A204.1 (cell line): ENCODE data around the gene SPTSSB.

Experiments used
- FAIRE-seq: peaks from 2 replicates; lab custom pipeline; 2012; peaks lifted over from hg19 to GRCh38; lab: Jason Lieb, UNC

SPTSSB gene

DNA sequence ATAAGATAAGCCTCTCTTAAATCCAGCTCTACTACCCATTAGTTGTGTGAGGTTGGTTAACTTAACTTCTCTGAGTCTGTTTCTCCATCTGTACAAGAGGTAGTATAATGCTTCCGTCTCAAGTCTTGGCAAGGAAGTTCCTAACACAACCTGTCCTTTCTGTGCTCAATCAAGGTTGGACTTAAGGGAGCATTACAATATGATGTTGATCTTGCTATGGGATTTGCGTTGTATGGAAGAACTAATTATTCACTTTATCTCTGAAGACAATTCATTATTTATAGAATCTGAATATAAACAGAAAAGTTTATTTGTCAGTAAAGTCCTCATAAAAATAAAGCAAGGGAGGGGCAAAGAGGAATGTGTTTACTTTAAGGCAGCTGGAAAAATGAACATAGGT is 18.9 kb upstream of the SPTSSB start:
- no peak for FAIRE-seq

DNA sequence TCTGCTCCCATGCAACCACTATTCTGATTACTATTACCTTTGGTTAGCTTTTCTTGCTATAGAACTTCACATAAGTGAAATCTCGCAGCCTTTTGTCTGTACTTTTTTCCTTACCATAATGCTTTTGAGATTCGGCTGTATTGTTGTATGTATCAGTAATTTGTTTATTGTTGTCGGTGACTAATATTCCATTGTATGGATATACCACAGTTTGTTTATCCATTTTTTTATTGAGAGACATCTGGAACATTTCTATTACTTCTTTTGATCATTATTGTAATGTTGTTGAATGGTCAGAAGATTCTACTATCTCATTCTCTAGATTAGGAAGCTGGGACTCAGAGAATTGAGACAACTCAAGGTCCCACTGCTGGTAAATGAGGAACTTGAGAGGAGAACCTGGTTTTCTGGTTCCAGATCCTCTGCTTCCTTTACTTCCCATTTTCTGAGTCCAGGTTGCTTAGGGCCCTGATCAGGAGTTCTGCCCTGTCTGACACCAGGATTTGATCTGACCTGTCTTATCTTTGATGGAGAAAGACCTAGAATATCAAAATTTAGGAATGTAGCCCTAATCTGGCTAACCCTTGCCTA is 18.2 kb upstream of the SPTSSB start:
- no peak for FAIRE-seq

DNA sequence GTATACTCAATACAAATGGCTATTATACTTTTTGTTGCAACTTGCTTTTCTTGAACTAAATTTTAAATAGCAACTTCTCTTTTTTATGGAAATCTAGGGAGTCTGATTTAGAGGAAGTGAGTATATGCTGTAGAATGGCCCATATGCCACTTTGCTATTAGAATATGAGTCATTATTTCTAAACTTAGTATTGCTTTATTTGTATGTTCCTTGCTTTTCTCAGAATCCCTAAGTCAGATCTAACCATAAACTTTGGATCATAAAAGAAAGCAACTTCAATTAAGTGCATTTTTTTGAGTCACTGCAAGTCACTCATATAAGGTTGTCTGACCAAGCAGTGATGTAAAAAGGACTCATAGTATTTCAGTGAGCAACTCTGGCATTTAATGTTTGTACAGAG is 17.5 kb upstream of the SPTSSB start:
- FAIRE-seq = no peak

DNA sequence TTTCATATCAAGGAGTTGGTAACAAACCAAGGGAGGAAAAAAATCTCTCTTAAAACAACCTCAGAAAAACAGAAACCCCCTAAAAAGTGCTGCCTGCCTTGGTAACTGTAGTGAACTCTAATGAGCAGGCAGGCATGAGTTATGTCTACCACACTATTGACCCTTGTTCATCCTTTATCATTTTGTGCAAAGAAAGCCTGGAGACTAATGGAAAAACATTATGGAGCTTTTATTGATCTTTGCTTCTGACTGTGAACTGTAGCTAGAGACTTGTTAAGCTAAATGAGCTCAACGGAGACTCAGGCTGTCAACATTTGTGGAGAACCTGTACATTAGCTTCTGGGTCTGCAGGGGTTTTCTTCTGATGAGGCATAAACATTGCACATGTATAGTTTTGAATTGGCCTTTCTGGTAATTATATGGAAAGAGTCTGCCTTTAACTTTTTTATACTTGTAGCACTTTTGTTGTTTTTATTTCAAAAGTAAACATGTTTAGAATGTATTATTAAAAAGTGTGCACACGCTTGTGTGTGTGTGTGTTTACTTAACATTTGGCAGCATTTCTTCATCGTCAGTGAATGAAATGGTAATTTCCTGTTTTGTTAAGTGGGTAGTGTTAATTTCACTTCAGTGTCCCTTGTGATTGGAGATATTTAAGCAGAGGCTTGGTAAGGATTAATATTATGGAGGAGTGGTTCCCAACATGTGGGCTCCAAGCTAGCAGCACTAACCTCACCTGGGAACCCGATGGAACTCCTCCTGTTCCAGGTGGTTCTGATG is 15.9 kb upstream of the SPTSSB start:
- no peak for FAIRE-seq

DNA sequence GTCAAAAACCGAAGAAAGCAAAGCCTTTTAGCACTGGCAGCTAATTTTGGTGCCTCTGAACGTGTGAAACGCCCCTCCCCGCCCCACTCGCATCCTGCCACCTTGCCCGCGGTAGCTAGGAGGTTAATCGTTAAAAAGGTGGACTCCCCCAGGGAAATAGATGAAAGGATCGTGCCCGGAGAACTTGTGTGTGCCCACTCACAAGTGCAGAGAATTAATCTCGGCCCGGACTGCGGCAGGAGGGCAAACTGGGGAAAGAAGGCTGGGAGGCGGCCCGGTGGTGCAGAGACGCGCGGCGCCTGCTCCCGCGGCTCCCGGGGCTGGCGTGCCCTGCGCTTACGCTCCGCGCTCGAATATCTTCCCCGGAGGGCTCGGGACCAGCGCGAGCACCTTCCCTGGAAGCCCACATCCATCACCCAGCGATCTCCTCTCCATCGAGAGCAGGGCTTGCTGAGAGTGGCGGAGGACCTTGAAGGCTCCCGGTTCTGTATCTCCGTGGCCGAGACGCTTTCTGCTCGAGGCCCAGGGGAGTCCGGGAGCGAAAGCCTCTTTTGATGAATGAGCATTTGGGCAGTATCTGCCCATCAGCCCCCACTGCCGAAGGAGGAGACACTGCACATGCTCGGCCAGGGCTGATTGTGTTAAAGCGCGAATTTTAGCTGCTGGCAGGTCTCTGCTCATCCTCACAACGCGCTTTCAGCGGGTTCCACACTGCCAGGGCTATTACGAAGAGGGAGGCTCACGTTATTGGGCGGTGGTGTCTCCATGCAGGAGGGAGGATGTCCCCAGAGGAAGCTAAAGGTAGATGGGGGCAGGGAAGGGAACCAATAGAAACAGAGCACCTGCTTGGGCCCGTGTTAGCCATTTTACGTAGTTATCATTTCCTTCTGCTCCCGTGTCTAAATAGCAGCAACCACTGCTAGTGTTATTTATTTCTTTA is 1.3 kb upstream of the SPTSSB start:
- FAIRE-seq = no peak

DNA sequence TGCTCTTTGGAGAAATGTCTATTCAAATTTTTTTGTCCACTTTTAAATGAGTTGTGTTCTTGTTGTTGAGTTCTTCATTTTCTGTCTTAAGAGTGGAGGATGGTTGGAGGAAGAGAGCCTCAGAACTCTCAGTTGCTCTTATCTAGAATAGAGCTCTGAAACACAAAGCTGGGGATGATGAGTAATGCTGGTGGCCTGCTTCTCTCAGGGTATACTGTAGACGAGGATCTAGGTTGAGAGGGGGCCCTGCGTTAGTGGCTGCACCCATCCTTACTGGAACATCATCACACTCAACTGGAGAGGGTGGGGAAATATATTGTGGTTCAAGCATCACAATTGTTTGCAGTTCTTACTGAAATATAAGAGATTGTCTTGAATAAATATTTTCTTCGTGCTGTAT is 1.8 kb downstream of the SPTSSB start:
- FAIRE-seq = no peak

DNA sequence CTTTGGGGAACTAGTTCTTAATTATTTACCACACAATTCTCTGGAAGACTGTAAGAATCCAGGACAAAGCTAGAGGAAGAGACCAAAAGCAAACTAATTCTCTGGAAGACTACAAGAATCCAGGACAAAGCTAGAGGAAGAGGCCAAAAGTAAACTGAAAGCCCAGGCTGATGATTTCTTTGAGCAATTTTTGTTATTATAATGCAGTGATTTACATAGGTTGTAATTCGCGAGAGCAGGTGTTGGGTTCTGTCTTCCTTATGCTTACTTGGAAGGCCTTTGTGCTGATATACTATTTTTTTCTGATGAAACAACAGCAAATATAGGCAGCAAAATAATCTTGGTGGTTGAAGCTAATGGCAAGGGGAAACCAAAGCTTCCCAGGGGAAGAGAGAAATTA is 5.2 kb downstream of the SPTSSB start:
- no peak for FAIRE-seq

DNA sequence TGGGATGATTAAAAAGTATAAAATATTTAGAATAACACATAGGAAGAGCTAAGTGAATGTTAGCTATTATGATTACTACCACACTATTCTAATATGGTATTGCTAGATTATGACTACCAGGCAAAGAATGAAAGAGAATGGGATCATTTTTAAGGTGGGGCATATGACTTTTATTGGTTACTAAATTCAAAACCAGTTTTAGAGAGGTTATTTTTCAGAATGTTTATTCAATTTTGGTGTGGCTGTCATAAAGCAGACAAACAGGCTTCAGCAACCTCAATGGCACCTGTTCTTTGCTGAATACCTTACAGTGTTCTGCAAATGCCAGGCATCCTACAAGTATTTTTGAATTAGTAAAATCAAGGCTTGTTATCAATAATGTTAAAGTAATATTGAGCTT is 12.8 kb downstream of the SPTSSB start:
- no peak for FAIRE-seq

DNA sequence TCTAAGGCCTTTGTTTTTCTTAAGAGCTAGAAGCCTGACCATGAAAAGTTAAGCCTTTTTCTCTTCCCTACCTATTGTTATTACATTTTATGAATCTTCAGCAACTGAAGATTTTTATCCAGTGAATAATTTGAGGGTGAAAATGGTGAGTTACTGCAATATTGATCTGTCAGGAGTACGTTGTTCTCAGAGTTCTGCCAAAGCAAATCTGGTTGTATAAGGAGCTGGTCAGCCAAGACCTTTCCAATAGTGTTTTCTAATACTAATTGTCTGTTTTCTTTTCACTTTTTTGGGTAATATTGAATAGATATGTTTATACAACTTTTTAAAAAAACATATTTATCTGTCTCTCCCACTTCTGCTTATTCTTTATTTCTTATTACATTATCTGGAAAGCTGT is 15.0 kb downstream of the SPTSSB start:
- FAIRE-seq = no peak

DNA sequence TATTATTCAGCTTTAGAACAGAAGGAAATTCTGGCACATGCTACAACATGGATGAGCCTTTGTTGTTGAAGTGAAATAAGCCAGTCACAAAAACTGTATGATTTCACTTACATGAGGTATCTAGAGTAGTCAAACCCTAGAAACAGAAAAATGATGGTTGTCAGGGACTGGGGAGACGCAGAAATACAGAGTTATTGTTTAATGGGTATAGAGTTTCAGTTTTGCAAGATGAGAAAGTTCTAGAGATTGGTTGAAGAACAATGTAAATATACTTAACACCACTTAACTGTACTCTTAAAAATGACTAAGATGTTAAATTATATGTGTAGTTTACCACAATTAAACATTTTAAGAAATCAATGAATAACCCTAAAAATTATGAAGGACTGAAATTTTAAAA is 15.8 kb downstream of the SPTSSB start:
- FAIRE-seq = no peak

DNA sequence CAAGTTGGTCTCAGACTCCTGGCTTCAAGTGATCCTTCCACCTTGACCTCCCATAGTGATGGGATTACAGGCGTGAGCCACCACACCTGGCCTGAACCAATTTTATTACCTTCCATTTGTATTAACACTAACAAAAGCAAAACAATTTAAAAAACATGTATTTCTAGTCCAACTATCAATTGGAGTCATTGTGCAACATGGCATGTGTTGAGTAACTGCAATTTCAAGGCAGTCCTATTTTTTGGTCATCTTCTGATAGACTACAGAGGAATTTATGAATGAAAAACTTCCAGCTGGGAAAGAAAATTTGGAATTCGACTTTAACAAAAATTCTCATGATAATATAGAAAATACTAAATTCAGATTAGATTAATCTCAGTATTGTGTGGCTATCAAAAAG is 16.8 kb downstream of the SPTSSB start:
- FAIRE-seq = no peak

DNA sequence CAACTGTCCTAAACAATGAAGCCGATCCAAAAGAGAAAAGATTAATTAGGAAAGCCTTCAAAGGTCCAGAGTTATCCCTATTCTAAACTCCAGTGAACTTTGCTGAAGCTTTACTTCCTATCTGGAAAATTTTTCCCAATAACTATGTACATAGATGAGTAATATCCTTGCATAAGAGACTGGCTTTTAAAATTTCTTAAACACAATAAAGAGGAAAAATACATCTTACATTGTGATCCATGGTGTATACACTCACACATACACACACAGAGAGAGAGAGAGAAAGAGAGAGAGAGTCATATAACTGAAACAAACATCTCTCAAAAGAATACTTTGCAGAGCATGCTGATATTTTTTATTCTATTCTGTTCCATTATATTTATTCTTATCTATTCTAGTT is 20.0 kb downstream of the SPTSSB start:
- FAIRE-seq = no peak

DNA sequence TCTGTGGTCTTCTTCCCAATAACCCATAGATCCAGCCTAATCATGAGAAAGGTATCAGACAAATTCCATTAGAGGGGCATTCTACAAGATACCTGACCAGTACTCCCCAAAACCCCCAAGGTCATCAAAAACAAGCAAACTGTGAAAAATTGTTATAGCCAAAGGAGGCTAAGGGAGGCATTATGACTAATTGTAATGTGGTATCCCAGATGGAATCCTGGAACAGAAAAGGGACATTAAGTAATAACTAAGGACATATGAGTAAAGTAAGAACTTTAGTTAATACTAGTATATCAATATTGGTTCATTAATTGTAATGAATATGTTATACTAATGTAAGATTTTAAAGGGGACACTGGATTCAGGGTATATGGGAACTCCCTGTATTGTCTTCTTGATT is 20.4 kb downstream of the SPTSSB start:
- no peak for FAIRE-seq

DNA sequence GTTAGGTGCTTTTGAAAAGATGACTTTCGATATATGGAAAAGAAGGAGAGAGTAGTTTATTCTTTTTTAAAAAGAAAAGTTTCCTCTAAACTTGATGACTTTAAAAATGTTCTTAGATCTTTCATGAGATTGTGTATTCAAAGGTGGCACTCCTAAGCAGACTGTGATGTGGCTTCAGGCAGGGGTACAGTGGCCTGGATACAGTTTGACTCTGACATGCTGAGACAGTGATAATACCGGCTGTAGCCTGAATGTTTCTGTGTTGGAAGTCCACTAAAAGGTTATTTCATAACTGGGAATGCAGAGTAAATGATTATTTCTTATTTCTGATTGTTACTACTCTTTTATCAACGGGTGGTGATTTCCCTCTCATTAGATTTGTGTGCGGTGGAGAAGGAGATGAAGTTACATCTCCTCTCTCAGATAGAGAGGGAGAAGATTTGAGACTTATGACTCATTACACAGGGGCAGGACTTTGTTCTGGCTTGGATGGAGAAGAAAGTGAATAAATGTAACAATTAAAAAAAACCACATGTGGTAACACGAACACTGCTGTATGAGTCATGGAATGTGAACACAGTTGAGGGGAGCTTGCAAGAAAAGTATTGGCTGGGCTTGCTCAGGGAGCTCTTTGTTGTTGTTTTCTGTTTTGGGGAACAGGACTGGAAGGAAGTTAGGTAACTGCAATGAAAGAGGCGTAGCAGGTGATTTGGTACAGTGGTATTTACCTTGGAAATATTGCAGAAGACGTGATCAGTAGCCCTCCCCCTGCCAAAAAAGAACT is 21.6 kb downstream of the SPTSSB start:
- no peak for FAIRE-seq

DNA sequence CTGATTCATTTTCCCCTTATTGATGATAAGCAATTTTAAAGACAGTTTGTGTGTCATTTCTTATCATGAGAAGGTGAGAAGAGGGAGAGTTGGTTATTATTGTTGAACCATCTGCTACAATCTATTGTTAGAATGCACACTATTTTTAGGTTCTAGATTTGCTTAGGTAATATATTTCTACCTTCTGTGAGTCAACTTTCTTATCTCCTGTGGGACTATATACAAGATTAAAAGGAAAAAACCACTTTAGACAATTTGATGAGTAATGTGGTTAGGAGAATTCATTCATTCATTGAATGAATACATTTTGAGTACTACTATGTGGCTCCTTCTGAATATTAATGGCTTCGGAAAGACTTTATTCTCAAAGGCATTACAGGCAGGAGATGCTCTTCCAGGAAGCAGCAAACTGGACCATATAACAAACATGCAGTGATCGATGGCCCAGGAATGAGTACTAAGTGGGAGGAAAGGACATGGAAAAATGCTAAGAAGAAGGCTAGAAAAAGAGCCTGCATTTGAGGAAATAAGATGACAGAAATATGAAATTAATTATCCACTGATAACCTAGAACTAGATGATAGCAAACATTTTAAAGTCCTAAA is 22.4 kb downstream of the SPTSSB start:
- no peak for FAIRE-seq

DNA sequence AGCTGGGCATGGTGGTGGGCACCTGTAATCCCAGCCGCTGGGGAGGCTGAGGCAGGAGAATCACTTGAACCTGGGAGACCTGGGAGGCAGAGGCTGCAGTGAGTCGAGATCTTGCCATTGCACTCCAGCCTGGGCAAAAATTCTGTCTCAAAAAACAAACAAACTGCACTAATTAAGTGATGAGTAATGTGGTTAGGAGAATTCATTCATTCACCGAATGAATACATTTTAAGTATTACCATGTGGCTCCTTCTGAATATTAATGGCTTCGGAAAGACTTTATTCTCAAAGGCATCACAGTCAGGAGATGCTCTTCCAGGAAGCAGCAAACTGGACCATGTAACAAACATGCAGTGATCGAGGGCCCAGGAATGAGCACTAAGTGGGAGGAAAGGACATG is 23.6 kb downstream of the SPTSSB start:
- FAIRE-seq = no peak

DNA sequence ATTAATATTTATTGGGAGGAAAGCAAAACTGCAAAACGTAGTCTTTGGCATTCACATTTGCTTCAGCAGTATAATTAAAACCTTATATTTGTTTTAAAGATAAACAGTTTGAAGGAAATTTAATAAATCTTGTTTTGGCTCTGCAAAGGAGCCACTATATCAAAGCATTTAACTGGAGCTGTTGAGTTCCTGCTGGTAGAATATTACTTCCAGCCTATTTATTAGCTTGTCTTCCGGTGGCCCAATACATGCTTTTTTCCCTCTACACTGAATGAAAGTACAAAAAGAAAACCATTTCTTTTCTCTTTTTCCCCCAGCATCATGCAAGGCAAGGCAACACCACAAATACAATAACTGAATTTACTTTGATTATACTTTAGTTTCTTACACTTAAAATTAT is 26.3 kb downstream of the SPTSSB start:
- FAIRE-seq = no peak

DNA sequence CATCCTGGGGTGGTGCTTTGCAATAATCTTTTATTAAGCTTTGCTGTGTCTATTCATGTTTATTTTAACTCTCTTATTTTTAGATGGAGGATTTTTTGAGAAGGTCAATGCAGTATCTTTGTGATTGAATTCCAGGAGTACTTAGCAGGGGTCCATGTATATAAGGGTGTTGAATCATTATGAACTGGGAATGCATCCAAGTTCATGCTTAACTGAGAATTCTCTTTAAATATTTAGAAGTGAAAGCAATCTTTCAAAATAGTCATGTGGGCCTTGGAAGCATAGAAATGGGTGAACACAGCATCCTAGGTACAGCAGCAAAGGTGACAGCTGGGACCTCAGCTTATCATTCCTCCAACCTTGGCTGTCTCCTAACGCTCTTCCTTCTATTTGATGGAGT is 27.3 kb downstream of the SPTSSB start:
- FAIRE-seq = no peak

DNA sequence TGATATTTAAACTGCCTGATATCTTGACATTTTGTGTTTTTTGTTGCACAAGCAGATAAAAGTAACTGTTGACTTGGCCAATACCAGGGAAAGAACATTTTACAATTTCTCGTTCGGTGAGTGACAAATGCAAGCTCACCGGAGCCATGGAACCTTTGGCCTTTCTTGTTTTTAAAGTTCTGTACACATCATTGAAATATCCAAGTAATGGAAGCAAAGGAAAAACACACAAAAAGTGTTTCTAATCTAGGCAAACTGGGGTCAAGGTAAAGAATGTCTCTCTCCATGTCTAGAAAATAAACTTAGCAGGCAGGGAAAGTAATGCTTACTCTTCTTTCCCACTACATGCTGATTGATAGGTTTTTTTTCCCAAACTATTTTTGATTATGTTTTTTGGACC is 27.8 kb downstream of the SPTSSB start:
- no peak for FAIRE-seq

DNA sequence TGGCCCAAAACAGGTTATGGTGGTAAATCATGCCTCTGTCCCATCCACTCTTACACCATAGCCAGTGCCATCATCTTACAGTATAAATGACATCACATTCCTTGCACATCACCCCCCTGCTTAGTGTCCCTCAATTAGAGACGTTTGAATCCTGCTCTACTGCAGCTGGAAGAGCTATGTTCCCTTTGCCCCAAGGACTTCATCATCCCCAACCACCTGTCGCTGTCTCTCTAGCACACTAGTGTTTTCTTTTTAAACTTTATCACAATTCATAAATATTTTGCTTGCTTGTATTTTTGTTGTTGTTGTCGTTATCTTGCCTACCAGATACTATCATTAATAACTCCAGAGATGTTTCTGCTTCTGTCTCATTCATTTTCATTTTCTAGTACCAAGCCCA is 28.7 kb downstream of the SPTSSB start:
- FAIRE-seq = no peak

DNA sequence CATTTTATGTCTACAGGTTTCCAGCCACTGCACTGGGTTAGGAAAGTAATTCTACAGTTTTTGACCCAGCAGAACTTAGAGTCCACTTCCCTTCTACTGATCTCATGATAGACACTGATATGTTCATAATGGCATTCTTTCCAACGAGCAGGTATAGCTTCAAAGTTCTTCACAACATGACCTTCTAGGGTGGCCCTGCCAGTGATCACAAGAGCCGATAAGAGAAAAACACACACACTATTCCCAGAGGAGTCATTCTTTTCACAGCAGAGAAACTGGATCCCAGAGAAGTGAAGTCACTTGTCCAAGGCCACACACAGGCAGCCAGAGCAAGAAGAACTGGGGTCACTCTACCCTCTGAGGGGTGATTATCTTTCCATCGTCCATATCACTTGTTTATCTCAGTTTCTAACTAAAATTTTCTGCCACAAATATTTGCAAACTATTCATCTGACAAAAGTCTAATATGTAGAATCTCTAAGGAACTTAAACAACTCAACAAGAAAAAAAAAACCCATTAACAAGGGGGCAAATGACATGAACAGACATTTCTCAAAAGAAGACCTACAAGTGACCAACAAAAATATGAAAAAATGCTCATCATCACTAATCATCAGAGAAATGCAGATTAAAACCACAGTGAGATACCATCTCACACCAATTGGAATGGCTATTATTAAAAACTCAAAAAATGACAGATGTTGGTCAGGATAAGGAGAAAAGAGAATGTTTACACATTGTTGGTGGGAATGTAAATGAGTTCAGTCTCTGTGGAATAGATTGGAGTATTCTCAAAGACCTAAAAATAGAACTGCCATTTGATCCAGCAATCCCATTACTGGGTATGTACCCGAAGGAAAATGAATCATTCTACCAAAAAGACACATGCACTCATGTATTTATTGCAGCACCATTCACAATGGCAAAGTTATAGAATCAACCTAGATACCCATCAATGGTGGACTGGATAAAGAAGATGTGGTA is 31.5 kb downstream of the SPTSSB start:
- no peak for FAIRE-seq
